ENCODE measurements around the gene PLIN3. TPM values are rescaled to one million over a fixed set of nuclear protein-coding genes. Genes with fewer than 3 reads are reported as not detected.

The PLIN3 gene
- total and polyA plus RNA-seq, 9 of the 15 experiments (the other 6 are each of a cell fraction or from before 2014, with no cell fraction given), result 7.5 to 75.6 (median 43.1) TPM

GRCh38 chr19:4811328-4812131 lies 55.9 kb downstream of the PLIN3 start (continued):
- no peak for TF ChIP-seq GTF3C2 (IDR thresholded peaks at IDR 0.05; ENCODE audit: borderline replicate concordance, extremely low read depth, insufficient read length)
- TF ChIP-seq BACH1 (tag; IDR thresholded peaks at IDR 0.05), result no peak

GRCh38 chr19:4807188-4807587 lies 60.3 kb downstream of the PLIN3 start:
- FAIRE-seq (no peak), DNase-seq (ENCODE audit: extremely low read depth in 1 of 4, low spot score in 3 of 4) (no peak), ATAC-seq (no peak)
- Histone ChIP-seq H3K4me1 (replicated peaks in 1 of 2; ENCODE audit: control insufficient read depth in 2 of 2, insufficient read depth in 2 of 2, low read length in 2 of 2) (peaks cover 0 to 18% of the 10 kb centered on the region in 2 experiments; a peak in 2 of 5 replicates), H3K27ac (ENCODE audit: extremely low read depth, low read depth, low read length) (no peak overlapping the region), H3K36me3 (ENCODE audit: control insufficient read depth, insufficient read depth, low read length) (no peaks in the 10 kb centered on the region), H3K9me1 (ENCODE audit: control insufficient read depth, insufficient read depth, low read length) (no peaks in the 10 kb centered on the region), H3K27me3 (ENCODE audit: control insufficient read depth in 2 of 2, insufficient read depth in 2 of 2, low read length in 2 of 2) (no peaks in the 10 kb centered on the region), H3K9me3 (replicated peaks; ENCODE audit: control insufficient read depth, insufficient read depth, low read depth, low read length) (no peaks in the 10 kb centered on the region), H3K4me3 (no peak overlapping the region), H3K79me2 (ENCODE audit: control insufficient read depth, insufficient read depth, low read length) (no peaks in the 10 kb centered on the region), H3K9ac (ENCODE audit: insufficient read depth in 1 of 2, low read depth in 2 of 2, low read length in 2 of 2) (0 out of 4 replicates have a peak overlapping the region, but pooled peaks of 1 of the 2 experiments have one; percentile 24), H3K4me2 (ENCODE audit: insufficient read depth, low read length) (no peak overlapping the region), H2AFZ (ENCODE audit: low read depth, low read length) (no peak overlapping the region; the same call in 1 of the 2 replicates), H4K20me1 (replicated peaks; ENCODE audit: control insufficient read depth, insufficient read depth, low read length) (no peaks in the 10 kb centered on the region)
- in situ Hi-C loops (cut with MboI) (loop anchor here (5.0 kb wide), 2 partner anchors 105 to 225 kb away; no protein-coding TSS in a partner anchor), intact Hi-C loops (cut with micrococcal nuclease) (no loop called here)
- POLR2A ChIA-PET, result interaction anchor here (0.8 to 1.6 kb wide), 3 partner anchors 10 to 139 kb away, joined by 4 read pairs; partner anchors contain the start of gene FEM1A
- 59% methylated on average over 6 of the region's 6 CpGs for WGBS (ENCODE audit: insufficient coverage, low coverage, missing lambda C conversion rate)
- BruUV-seq (replicated peaks), result no TSS peak
- CTCF ChIA-PET (ENCODE audit: low intra/inter-chr PET ratio), result interaction anchor here (1.1 kb wide), 1 partner anchor 224 kb away, joined by 4 read pairs; no protein-coding TSS in a partner anchor
- TF ChIP-seq MLX (CRISPR knock-in tag; conservative IDR thresholded peaks at IDR 0.05), result no peak
- no peak for TF ChIP-seq ELF2 (CRISPR knock-in tag; IDR thresholded peaks at IDR 0.05)
- no peak for TF ChIP-seq PKNOX1 (IDR thresholded peaks at IDR 0.05)
- TF ChIP-seq ZC3H8 (IDR thresholded peaks at IDR 0.05), result no peak
- TF ChIP-seq ZNF584 (CRISPR knock-in tag; IDR thresholded peaks at IDR 0.05; ENCODE audit: low read depth), result no peak
- no peak for TF ChIP-seq SETDB1 (IDR thresholded peaks at IDR 0.05; ENCODE audit: low read length)
- no peak for TF ChIP-seq ZNF274 (IDR thresholded peaks at IDR 0.05; ENCODE audit: borderline replicate concordance, low read depth, low read length)
- TF ChIP-seq SREBF2 (CRISPR knock-in tag; IDR thresholded peaks at IDR 0.05), result no peak
- no peak for TF ChIP-seq ZKSCAN3 (CRISPR knock-in tag; IDR thresholded peaks at IDR 0.05)
- no peak for TF ChIP-seq ZNF140 (CRISPR knock-in tag; IDR thresholded peaks at IDR 0.05)
- no peak for TF ChIP-seq ZNF408 (CRISPR knock-in tag; IDR thresholded peaks at IDR 0.05; ENCODE audit: low read depth)
- no peak for TF ChIP-seq SMAD3 (CRISPR knock-in tag; conservative IDR thresholded peaks at IDR 0.05)
- TF ChIP-seq MYBL2 (IDR thresholded peaks at IDR 0.05; ENCODE audit: low read depth), result no peak
- no peak for TF ChIP-seq MYBL2 (CRISPR knock-in tag; IDR thresholded peaks at IDR 0.05; ENCODE audit: borderline replicate concordance)

Measured in K562 (cell line).